ENCODE measurements around the gene XXYLT1.
A peak's percentile ranks its signal among the peaks of the same experiment; 100 is the strongest.

The XXYLT1 gene

DNA sequence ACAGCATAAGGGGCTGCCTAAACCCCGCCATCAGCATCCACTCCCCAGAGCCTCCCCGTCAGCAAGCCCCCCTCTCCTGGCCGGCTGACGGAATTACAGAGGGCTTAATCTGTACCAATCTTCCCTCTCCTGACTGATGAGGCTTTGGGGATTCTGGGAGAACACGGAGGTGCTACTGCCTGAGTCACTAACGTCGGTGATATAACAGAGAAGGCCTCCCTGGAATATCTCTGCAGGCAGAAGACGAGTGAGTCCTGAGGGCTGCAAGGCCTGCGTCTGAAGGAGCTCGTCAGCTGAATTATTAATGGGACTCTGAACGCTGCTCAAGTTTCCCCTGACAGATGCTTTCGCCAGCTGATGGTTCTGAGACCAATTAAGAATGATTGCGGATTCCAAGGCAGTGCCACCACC lies 147.7 kb downstream of the XXYLT1 start:
- H3K79me1 ChIP-seq (replicated peaks; ENCODE audit: low read length, poor library complexity, severe bottlenecking): peaks cover 16% of the 10 kb centered on the region
- no peak overlapping the region for H2AFZ ChIP-seq (ENCODE audit: low read depth, low read length)
- H4K8ac ChIP-seq (ENCODE audit: low read length): no peak overlapping the region
- no peak overlapping the region for H3K9ac ChIP-seq (ENCODE audit: low read length)
- H4K91ac ChIP-seq (ENCODE audit: low read length): no peak overlapping the region
- H2BK12ac ChIP-seq (ENCODE audit: low read length in 2 of 2): no peak overlapping the region
- H3K18ac ChIP-seq (ENCODE audit: low read depth in 1 of 2, low read length in 2 of 2): peak overlapping the region in 1 of 2 experiments; percentile 13
- no peaks in the 10 kb centered on the region for H3K27me3 ChIP-seq (ENCODE audit: control insufficient read depth in 1 of 2, insufficient read depth in 1 of 2, low read length in 2 of 2)
- no peak overlapping the region for H3K14ac ChIP-seq (ENCODE audit: low read length in 2 of 2)
- no peak overlapping the region for H2BK15ac ChIP-seq (ENCODE audit: low read depth, poor library complexity, severe bottlenecking)
- no peaks in the 10 kb centered on the region for H3K36me3 ChIP-seq (ENCODE audit: control insufficient read depth in 1 of 2, insufficient read depth in 2 of 2, low read depth in 1 of 2, low read length in 2 of 2)
- no peak overlapping the region for H3K23ac ChIP-seq (ENCODE audit: low read length in 2 of 2)
- peaks cover 9% of the 10 kb centered on the region for H3K4me1 ChIP-seq (ENCODE audit: control insufficient read depth, insufficient read depth, low read depth, low read length)
- H3K9me3 ChIP-seq (ENCODE audit: control insufficient read depth, low read length): no peaks in the 10 kb centered on the region
- no peak overlapping the region for H3K4me3 ChIP-seq (ENCODE audit: insufficient read depth in 1 of 2, low read depth in 1 of 2, low read length in 2 of 2)
- peak overlapping the region in 1 of 2 experiments; percentile 11 for H3K4ac ChIP-seq (ENCODE audit: low read depth in 1 of 2, low read length in 2 of 2)
- 46% methylated on average over 9 of the region's 13 CpGs for WGBS
- H2BK5ac ChIP-seq (ENCODE audit: low read depth, low read length, poor library complexity, severe bottlenecking): no peak overlapping the region
- H2BK120ac ChIP-seq (ENCODE audit: low read depth, low read length): no peak overlapping the region
- H3K4me2 ChIP-seq (ENCODE audit: low read length, poor library complexity, severe bottlenecking): no peak overlapping the region
- no peak overlapping the region for H2AK5ac ChIP-seq (ENCODE audit: low read length, severe bottlenecking)
- DNase-seq: peak; percentile 52
- H3K27ac ChIP-seq (ENCODE audit: low read length, poor library complexity, severe bottlenecking): no peak overlapping the region

DNA sequence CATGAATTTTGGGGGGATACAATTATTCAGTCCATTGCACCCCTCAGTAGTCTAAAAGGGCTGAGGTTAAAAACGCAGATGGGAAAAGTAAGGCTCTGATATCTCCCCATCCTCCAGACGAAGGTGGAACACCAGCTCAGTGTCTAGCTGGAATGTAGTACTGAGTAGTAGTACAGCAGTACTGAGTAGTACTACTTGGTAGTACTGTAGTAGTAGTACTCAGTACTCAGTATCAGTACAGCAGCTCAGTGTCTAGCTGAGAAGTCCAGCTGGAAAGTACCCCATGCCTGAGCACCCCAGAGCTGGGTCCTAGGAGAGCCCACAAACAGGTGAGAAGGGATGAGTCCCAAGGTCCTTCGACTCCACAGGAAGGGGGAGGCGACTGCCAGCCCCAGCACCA lies 148.7 kb downstream of the XXYLT1 start:
- H3K23ac ChIP-seq (ENCODE audit: low read length in 2 of 2): no peak overlapping the region
- H3K36me3 ChIP-seq (ENCODE audit: control insufficient read depth in 1 of 2, insufficient read depth in 2 of 2, low read depth in 1 of 2, low read length in 2 of 2): no peaks in the 10 kb centered on the region
- no peak overlapping the region for H3K4me2 ChIP-seq (ENCODE audit: low read length, poor library complexity, severe bottlenecking)
- no peak overlapping the region for H4K91ac ChIP-seq (ENCODE audit: low read length)
- H2BK120ac ChIP-seq (ENCODE audit: low read depth, low read length): no peak overlapping the region
- no peak overlapping the region for H3K27ac ChIP-seq (ENCODE audit: low read length, poor library complexity, severe bottlenecking)
- H2AK5ac ChIP-seq (ENCODE audit: low read length, severe bottlenecking): no peak overlapping the region
- no peaks in the 10 kb centered on the region for H3K27me3 ChIP-seq (ENCODE audit: control insufficient read depth in 1 of 2, insufficient read depth in 1 of 2, low read length in 2 of 2)
- no peak overlapping the region for H3K9ac ChIP-seq (ENCODE audit: low read length)
- H4K8ac ChIP-seq (ENCODE audit: low read length): no peak overlapping the region
- H2BK12ac ChIP-seq (ENCODE audit: low read length in 2 of 2): no peak overlapping the region
- H3K4me1 ChIP-seq (ENCODE audit: control insufficient read depth, insufficient read depth, low read depth, low read length): peaks cover 14% of the 10 kb centered on the region
- no peaks in the 10 kb centered on the region for H3K9me3 ChIP-seq (ENCODE audit: control insufficient read depth, low read length)
- H3K14ac ChIP-seq (ENCODE audit: low read length in 2 of 2): no peak overlapping the region
- peaks cover 17% of the 10 kb centered on the region for H3K79me1 ChIP-seq (replicated peaks; ENCODE audit: low read length, poor library complexity, severe bottlenecking)
- H2BK5ac ChIP-seq (ENCODE audit: low read depth, low read length, poor library complexity, severe bottlenecking): no peak overlapping the region
- H3K18ac ChIP-seq (ENCODE audit: low read depth in 1 of 2, low read length in 2 of 2): no peak overlapping the region
- H2BK15ac ChIP-seq (ENCODE audit: low read depth, poor library complexity, severe bottlenecking): no peak overlapping the region
- no peak overlapping the region for H2AFZ ChIP-seq (ENCODE audit: low read depth, low read length)
- DNase-seq: no peak
- 96% methylated on average over 4 of the region's 4 CpGs for WGBS
- no peak overlapping the region for H3K4ac ChIP-seq (ENCODE audit: low read depth in 1 of 2, low read length in 2 of 2)
- H3K4me3 ChIP-seq (ENCODE audit: insufficient read depth in 1 of 2, low read depth in 1 of 2, low read length in 2 of 2): no peak overlapping the region

DNA sequence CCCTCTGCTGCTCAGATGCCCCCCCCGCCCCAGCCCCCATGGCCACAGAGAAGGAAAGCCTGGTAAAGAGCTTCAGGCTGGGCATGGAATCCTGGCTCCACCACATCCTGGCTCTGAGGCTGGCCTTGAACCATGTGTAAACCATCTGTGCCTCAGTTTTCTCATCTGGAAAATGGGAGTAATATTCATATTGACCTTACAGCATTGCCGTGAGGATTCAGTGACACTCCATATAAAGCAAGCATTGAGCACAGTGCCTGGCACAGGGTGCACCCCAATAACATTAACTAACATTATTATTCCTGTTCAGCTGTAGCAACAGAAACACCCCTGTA lies 150.7 kb downstream of the XXYLT1 start:
- H2AK5ac ChIP-seq (ENCODE audit: low read length, severe bottlenecking): peak overlapping the region; percentile 72
- H3K4me3 ChIP-seq (ENCODE audit: insufficient read depth in 1 of 2, low read depth in 1 of 2, low read length in 2 of 2): no peak overlapping the region
- H2BK15ac ChIP-seq (ENCODE audit: low read depth, poor library complexity, severe bottlenecking): peak overlapping the region; percentile 57
- no peak overlapping the region for H3K23ac ChIP-seq (ENCODE audit: low read length in 2 of 2)
- H2BK120ac ChIP-seq (ENCODE audit: low read depth, low read length): peak overlapping the region; percentile 86
- H2BK5ac ChIP-seq (ENCODE audit: low read depth, low read length, poor library complexity, severe bottlenecking): no peak overlapping the region
- H3K4me2 ChIP-seq (ENCODE audit: low read length, poor library complexity, severe bottlenecking): no peak overlapping the region
- H2BK12ac ChIP-seq (ENCODE audit: low read length in 2 of 2): peak overlapping the region; percentile 62 to 80
- peaks cover 14% of the 10 kb centered on the region for H3K4me1 ChIP-seq (ENCODE audit: control insufficient read depth, insufficient read depth, low read depth, low read length)
- peaks cover 17% of the 10 kb centered on the region for H3K79me1 ChIP-seq (replicated peaks; ENCODE audit: low read length, poor library complexity, severe bottlenecking)
- peak overlapping the region; percentile 84 for H4K8ac ChIP-seq (ENCODE audit: low read length)
- peak overlapping the region; percentile 83 for H4K91ac ChIP-seq (ENCODE audit: low read length)
- H3K9ac ChIP-seq (ENCODE audit: low read length): no peak overlapping the region
- H3K4ac ChIP-seq (ENCODE audit: low read depth in 1 of 2, low read length in 2 of 2): peak overlapping the region; percentile 9 to 35
- H3K9me3 ChIP-seq (ENCODE audit: control insufficient read depth, low read length): no peaks in the 10 kb centered on the region
- no peak overlapping the region for H2AFZ ChIP-seq (ENCODE audit: low read depth, low read length)
- DNase-seq: no peak
- no peaks in the 10 kb centered on the region for H3K36me3 ChIP-seq (ENCODE audit: control insufficient read depth in 1 of 2, insufficient read depth in 2 of 2, low read depth in 1 of 2, low read length in 2 of 2)
- peak overlapping the region in 1 of 2 experiments; percentile 10 for H3K14ac ChIP-seq (ENCODE audit: low read length in 2 of 2)
- WGBS: 91% methylated on average over 2 of the region's 2 CpGs
- peak overlapping the region; percentile 75 to 94 for H3K18ac ChIP-seq (ENCODE audit: low read depth in 1 of 2, low read length in 2 of 2)
- peak overlapping the region; percentile 83 for H3K27ac ChIP-seq (ENCODE audit: low read length, poor library complexity, severe bottlenecking)
- no peaks in the 10 kb centered on the region for H3K27me3 ChIP-seq (ENCODE audit: control insufficient read depth in 1 of 2, insufficient read depth in 1 of 2, low read length in 2 of 2)

DNA sequence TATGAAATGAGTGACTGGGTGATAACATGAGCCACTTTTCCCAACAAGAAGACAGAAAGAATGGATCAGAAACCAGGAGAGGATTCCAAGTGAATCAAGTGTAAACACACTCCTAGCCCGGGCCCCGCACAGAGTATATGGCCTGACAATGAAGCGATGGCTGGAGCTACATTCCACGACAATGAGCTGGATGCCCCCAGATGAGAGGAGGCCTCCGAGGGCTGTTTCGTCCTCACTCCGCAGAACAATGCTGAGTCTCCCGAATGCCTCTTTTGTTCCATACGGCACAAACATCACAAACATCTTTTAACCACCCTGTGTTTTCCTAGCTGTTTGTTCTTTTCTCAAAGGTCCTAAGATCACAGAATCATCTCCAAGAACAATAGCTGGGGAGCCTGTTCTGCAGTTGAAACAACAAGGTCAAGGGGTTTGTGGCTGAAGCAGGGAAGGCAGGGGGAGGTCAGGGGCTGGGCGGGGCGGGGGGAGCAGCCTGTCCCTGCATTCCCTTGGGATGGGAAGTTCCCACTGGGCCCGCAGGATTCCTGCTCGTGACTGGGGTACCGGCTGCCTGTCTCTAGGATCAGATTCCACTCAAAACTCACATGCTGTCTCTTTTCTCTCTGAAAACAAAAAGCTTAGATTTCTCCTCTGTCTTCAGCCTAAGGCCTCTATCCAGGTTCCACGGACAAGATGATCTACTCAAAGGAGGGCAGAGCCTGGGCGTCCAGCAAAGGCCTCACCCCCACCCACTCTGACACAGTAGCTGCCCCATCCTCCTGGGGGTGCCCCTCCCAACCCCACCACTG lies 151.3 kb downstream of the XXYLT1 start:
- Histone ChIP-seq H3K27ac (ENCODE audit: low read length, poor library complexity, severe bottlenecking) (peak overlapping the region; percentile 83), H2BK15ac (ENCODE audit: low read depth, poor library complexity, severe bottlenecking) (peak overlapping the region; percentile 57), H2BK120ac (ENCODE audit: low read depth, low read length) (peak overlapping the region; percentile 86), H3K79me1 (replicated peaks; ENCODE audit: low read length, poor library complexity, severe bottlenecking) (peaks cover 18% of the 10 kb centered on the region), H3K9ac (ENCODE audit: low read length) (peak overlapping the region; percentile 49), H2AK5ac (ENCODE audit: low read length, severe bottlenecking) (no peak overlapping the region), H2BK5ac (ENCODE audit: low read depth, low read length, poor library complexity, severe bottlenecking) (no peak overlapping the region), H3K9me3 (ENCODE audit: control insufficient read depth, low read length) (no peaks in the 10 kb centered on the region), H3K4ac (ENCODE audit: low read depth in 1 of 2, low read length in 2 of 2) (peak overlapping the region; percentile 9 to 35), H2AFZ (ENCODE audit: low read depth, low read length) (no peak overlapping the region), H4K8ac (ENCODE audit: low read length) (peak overlapping the region; percentile 70), H3K4me1 (ENCODE audit: control insufficient read depth, insufficient read depth, low read depth, low read length) (peaks cover 14% of the 10 kb centered on the region), H2BK12ac (ENCODE audit: low read length in 2 of 2) (peak overlapping the region; percentile 62 to 80), H3K4me3 (ENCODE audit: insufficient read depth in 1 of 2, low read depth in 1 of 2, low read length in 2 of 2) (no peak overlapping the region), H3K18ac (ENCODE audit: low read depth in 1 of 2, low read length in 2 of 2) (peak overlapping the region; percentile 75 to 94), H3K27me3 (ENCODE audit: control insufficient read depth in 1 of 2, insufficient read depth in 1 of 2, low read length in 2 of 2) (no peaks in the 10 kb centered on the region), H3K14ac (ENCODE audit: low read length in 2 of 2) (peak overlapping the region in 1 of 2 experiments; percentile 10), H3K4me2 (ENCODE audit: low read length, poor library complexity, severe bottlenecking) (peak overlapping the region; percentile 11), H3K23ac (ENCODE audit: low read length in 2 of 2) (no peak overlapping the region), H3K36me3 (ENCODE audit: control insufficient read depth in 1 of 2, insufficient read depth in 2 of 2, low read depth in 1 of 2, low read length in 2 of 2) (peaks cover 3 to 4% of the 10 kb centered on the region in 2 experiments), H4K91ac (ENCODE audit: low read length) (peak overlapping the region; percentile 83)
- 0% methylated on average over 14 of the region's 16 CpGs for WGBS
- peak; percentile 95 for DNase-seq
